Erythroblast (primary cell): ENCODE data around the gene P4HTM.

Experiments used
- DNase-seq, 2 experiments: peaks; one replicate each; lab custom pipeline; 2025; lab: John Stamatoyannopoulos, UW
- GATA1 ChIP-seq: IDR thresholded peaks from 2 replicates; pipeline ENCODE4 v1.6.1; 2011; ENCODE audit warnings: low read depth, mild to moderate bottlenecking, control low read depth, low read length, moderate library complexity
- POLR2A ChIP-seq: IDR thresholded peaks from 2 replicates; pipeline ENCODE4 v1.6.1; 2011; ENCODE audit warnings: mild to moderate bottlenecking, low read length

P4HTM gene

GRCh38 chr3:49020330-49021212 lies 30.5 kb downstream of the P4HTM start:
- TF ChIP-seq POLR2A (no peak), GATA1 (no peak)

GRCh38 chr3:49021213-49021812 lies 31.3 kb downstream of the P4HTM start:
- no peak for TF ChIP-seq GATA1
- peak; percentile 100 for TF ChIP-seq POLR2A
- DNase-seq: peak; percentile 99

More at GRCh38 chr3:49020330-49021212, 30.5 kb downstream of the P4HTM start:
- peak; percentile 74 to 81 for DNase-seq

- DNase-seq: peak; percentile 96 to 97
- TF ChIP-seq POLR2A: peak; percentile 80
- no peak for TF ChIP-seq GATA1
Measured at GRCh38 chr3:49021813-49022687, 32.0 kb downstream of the P4HTM start, which contains the start of gene NDUFAF3. Gene NDUFAF3 (plus strand): TSS chr3:49022121. CDS start chr3:49022145, 24 bp downstream.

GRCh38 chr3:49022688-49023171 lies 32.7 kb downstream of the P4HTM start:
- peak; percentile 49 for DNase-seq
- TF ChIP-seq POLR2A (no peak), GATA1 (no peak)

GRCh38 chr3:49023775-49024174 lies 33.7 kb downstream of the P4HTM start:
- no peak for DNase-seq
- TF ChIP-seq GATA1 (no peak), POLR2A (no peak)

- no peak for TF ChIP-seq POLR2A
Measured at GRCh38 chr3:49024449-49024848, 34.4 kb downstream of the P4HTM start.

GRCh38 chr3:49025005-49025792 lies 35.2 kb downstream of the P4HTM start:
- DNase-seq: peak; percentile 48 to 82
- TF ChIP-seq GATA1: no peak
- peak; percentile 49 for TF ChIP-seq POLR2A

More at GRCh38 chr3:49024449-49024848, 34.4 kb downstream of the P4HTM start:
- DNase-seq: no peak

GRCh38 chr3:49025793-49026520 lies 35.9 kb downstream of the P4HTM start:
- DNase-seq: no peak
- TF ChIP-seq GATA1: no peak
- peak; percentile 35 for TF ChIP-seq POLR2A

GRCh38 chr3:49026536-49026935 lies 36.5 kb downstream of the P4HTM start:
- DNase-seq: no peak
- TF ChIP-seq GATA1 (no peak), POLR2A (peak; percentile 31)

- no peak for DNase-seq
- TF ChIP-seq GATA1: no peak
- TF ChIP-seq POLR2A: no peak
Measured at GRCh38 chr3:49027634-49028033, 37.6 kb downstream of the P4HTM start.

GRCh38 chr3:49028298-49028672 lies 38.2 kb downstream of the P4HTM start:
- TF ChIP-seq POLR2A (no peak), GATA1 (no peak)
- DNase-seq: no peak
